ENCODE measurements around the gene HIF1A.
"Not testable (repeated sequence)": the region's sequence is repeated elsewhere in the genome, so short reads cannot be mapped to it uniquely, and the experiment has no call there.

Gene HIF1A

DNA sequence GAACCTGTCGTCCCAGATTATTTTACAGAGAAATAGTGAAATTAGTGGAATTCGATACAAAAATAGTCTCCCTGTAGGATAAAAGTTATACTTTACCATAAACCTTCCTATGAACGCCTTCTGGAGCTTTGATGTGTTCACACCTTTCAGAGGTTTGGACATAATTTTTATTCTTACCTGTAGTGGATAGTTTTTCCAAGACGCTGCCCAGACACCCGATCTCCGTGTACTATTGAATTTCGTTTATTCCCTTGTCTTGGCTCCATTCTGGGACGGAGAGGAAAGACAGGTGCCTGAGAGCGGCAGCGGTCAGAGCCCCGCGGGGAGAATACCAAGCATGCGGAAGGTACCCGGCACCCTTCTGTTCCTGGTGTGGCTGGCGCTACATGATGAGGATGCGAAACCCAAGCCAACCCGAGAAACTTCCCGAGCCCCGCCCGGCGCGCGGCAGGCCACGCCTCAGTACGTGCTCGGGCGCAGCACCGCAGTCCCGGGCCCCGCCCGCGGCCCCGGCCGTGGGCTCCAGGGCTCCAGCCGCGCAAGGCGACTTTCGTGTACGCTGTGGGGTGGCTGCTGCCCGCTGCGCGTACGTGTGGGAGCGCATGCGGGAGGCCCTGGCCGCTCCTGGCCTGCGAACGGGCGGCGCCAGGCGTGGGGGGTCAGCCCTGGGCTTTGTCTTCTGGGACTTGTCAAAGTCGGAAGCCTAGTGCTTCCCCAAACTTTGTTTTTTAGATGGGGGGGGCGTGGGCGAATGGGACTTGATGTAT, 55.6 kb downstream of the HIF1A start:
- DNase-seq = peak; percentile 91

- DNase-seq = no peak
Measured at GRCh38 chr14:61751475-61751989, 56.2 kb downstream of the HIF1A start.

DNA sequence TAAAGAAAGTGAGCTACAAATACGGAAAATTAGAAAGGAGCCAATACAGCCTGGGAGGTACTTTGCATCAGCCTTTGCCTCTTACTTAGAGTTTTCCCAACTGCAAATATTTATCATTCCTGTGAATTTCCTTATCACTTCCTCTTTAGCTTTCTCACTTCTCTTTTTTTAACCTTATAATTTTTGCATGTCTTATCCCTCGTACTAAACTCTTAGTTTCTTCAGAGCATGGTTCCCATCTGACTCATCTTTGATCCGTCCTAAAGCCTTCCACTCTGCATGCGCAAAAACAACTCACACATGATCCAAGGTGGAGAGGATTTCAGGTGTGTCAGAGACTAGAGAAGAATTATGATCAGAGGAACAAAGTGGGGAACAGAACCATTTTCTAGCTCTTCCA, 57.3 kb downstream of the HIF1A start:
- no peak for DNase-seq

DNA sequence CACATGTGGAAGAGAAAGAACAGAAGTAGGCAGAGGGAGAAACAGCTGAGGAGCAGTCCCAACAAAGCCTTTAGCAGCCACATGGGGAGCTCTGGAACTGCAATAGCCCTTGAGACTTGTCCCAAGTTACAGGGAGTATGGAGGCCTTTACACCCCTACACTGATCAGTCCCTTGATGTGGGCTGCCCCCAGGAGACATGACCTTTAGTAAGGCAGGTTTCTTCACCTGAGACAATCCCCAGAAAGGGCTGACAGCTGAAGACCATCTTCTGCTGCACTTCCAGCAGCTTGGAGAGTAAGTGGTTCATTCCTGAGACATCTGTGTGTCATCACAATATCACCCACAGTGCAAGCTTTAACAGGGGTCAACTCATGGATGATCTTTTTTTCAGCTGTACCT, 58.3 kb downstream of the HIF1A start:
- no peak for DNase-seq

- no peak for DNase-seq
Measured at GRCh38 chr14:61754627-61755381, 59.5 kb downstream of the HIF1A start.

- not testable (repeated sequence) for DNase-seq
Measured at GRCh38 chr14:61755382-61755742, 60.0 kb downstream of the HIF1A start.

DNA sequence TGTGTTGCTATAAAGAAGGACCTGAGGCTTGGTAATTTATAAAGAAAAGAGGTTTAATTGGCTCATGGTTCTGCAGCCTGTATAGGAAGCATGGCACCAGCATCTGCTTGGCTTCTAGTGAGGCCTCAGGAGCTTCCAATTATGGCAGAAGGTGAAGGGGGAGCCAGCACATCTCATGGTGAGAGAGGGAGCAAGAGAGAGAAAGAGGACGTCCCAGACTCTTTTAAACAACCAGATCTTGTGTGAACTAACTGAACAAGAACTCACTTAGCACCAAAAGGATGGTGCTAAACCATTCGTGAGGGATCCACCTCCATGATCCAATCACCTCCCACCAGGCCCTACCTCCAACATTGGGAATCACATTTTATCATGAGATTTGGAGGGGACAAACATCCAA, 60.8 kb downstream of the HIF1A start:
- DNase-seq = no peak

GRCh38 chr14:61759878-61760277, 64.6 kb downstream of the HIF1A start:
- DNase-seq = no peak

DNA sequence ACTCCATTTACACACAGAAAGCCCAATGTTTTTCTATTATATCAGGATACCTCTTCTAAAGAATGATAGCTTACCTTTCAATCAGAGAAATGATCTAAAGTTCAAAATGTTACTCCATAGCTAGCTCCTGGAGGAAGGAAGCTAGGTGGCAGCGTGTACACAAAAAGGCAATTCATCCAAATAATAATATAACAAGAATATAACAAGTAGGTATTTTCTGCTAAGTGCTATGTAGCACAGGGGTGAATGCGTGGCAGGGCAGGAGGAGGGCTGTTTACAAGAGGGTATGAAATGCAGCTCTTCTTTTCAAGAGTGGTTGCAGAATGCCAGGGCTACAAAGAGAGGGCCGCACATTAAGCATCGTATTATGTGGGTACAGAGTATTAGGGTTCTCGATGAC, 66.2 kb downstream of the HIF1A start:
- DNase-seq = no peak

DNA sequence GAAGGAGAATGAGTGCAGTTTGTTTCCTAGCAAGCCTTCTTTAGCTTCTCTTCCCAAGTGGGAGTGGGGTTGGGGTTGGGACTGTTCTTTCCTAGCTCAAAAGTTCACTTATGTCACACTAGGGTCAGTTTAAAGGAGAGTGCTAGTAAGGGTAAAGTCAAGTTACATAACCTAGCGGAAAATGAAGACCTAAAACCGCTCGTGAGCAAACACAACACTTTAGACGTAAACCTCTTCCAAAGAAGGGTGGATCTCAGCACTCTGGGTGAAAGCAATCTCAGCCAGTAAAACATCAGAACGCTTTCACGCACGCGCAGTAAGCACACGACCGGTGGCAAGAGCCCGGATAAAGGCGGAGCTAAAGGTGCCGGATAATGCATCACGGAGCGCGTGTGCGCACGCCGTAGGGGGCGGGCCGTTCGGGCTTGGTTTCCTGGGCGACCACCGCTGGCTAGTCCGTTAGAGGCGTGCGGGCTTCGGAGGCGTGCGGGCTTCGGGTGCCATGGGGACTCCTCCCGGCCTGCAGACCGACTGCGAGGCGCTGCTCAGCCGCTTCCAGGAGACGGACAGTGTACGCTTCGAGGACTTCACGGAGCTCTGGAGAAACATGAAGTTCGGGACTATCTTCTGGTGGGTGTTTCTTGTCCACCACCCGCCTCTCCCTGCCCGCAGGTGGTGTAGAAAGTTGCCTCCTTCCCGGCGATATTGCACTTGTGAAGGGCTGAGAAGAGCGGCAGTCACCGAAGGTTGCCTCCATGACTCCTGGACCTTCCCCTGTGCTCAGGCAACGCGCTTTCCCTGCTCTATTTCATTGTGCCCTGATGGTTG, 66.9 kb downstream of the HIF1A start, which contains the start of gene SNAPC1:
Gene SNAPC1 (plus strand): TSS at position 462 of the 828 bp plus-strand sequence. CDS start 41 bp downstream, at position 503.
- DNase-seq = peak; percentile 98

GRCh38 chr14:61764342-61765122, 69.2 kb downstream of the HIF1A start:
- no peak for DNase-seq

DNA sequence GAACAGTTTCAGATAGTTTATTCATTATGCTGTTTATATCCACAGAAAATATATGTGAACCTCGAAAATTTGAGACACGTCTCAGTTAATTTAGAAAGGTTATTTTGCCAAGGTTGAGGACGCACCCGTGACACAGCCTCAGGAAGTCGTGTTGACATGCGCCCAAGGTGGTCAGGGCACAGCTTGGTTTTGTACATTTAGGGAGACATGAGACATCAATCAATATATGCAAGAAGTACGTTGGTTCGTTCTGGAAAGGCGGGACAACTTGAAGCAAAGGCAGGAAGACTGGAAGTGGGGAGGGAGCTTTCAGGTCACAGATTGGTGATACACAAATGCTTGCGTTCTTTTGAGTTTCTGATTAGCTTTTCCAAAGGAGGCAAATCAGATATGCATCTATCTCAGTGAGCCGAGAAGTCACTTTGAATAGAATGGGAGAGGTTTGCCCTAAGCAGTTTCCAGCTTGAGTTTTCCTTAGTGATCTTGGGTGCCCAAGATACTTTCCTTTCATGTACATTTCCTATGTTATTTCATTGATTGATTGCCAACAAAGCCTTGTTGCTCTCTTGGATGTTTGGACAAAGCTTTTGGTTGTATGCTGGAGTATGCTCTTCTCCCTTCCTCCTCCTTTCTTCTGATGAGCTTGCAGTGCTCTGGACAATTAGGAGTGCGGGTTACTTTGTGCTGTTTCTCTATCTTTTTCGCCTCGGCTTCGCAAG, 70.1 kb downstream of the HIF1A start:
- no peak for DNase-seq

DNA sequence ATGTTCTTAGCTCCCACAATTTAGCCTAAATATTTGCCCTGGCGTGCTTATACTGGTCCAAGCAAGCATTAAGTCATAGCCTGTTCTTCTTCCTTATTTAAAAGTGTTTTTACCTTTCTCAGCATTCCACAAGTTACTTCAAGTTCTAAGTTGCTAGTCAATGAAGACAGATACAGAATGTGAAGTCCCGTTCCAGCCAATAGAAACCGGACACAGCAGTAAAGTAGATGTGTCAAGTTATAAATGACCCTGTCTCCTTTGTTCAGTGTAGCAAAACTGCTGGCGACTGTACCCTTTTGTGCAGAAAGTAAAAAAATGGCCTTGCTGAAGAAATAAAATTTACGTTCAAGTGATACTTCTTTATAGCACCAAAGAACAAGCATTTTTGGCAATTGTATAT, 70.8 kb downstream of the HIF1A start:
- no peak for DNase-seq

DNA sequence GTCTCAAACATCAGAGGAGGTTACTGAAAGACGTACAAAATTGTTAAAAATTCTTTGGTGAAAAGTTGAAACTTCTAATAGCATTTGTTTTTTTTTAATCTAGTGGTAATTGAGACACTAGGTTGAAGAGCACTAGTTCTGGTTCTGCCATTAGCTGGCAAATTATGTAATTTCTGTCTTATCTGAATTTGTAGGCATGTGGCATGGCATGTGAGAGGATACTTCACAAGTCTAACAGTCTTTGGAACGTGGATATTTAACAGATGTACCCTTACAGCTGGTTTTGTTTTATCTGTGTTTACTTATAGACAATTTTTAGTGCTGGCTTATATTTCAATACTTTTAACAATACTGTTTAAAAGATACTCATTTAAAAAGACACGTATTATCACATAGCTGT, 72.9 kb downstream of the HIF1A start:
- DNase-seq = no peak

DNA sequence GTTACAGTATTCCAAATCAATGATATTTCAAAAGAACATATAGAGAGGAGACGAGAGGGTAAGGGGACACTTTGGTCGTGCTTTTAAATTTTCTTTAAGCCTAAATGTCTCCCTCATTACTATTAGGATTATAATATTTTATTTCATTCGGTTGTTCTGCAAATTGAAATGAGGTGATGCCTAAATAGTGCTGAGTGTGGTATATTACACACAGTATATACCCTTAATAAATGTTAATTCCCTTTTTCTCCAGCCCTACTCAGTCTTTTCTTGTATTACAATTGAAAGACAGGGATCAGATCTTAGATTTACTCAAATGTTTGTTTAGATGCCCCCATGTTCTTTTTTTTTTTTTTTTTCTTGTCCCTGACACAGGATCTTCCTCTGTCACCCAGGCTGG, 74.6 kb downstream of the HIF1A start:
- no peak for DNase-seq

GRCh38 chr14:61774861-61775260, 79.5 kb downstream of the HIF1A start:
- no peak for DNase-seq

- DNase-seq = peak; percentile 62
Measured at GRCh38 chr14:61780125-61780524, 84.8 kb downstream of the HIF1A start.

GRCh38 chr14:61797309-61797708, 102.0 kb downstream of the HIF1A start:
- no peak for DNase-seq

Data from activated CD4-positive, alpha-beta T cell treated with anti-CD3 and anti-CD28 coated beads, Interleukin-10, Interleukin-2, amounts not matched to agents 100 ng/mL and 50 ng/mL, durations not matched to agents 16 hours and 8 hours (primary cell).